ELF-1 (cell line): ENCODE measurements around the gene CREBRF.
"Not testable (repeated sequence)": the region's sequence is repeated elsewhere in the genome, so short reads cannot be mapped to it uniquely, and the experiment has no call there.

Source experiments
- DNase-seq: peaks from one replicate; pipeline ENCODE4 v3.0.0-alpha.2; 2016; ENCODE audit warnings: low read depth, low spot score

The CREBRF gene

GRCh38 chr5:173078878-173079277, 22.7 kb downstream of the CREBRF start:
- DNase-seq, result no peak

GRCh38 chr5:173089581-173089980, 33.4 kb downstream of the CREBRF start:
- no peak for DNase-seq

- DNase-seq, result no peak
Measured at GRCh38 chr5:173090639-173091038, 34.5 kb downstream of the CREBRF start.

- no peak for DNase-seq
Measured at GRCh38 chr5:173091981-173092380, 35.8 kb downstream of the CREBRF start.

GRCh38 chr5:173093606-173094005, 37.5 kb downstream of the CREBRF start:
- DNase-seq, result no peak

- DNase-seq, result no peak
Measured at GRCh38 chr5:173094012-173094661, 38.0 kb downstream of the CREBRF start.

GRCh38 chr5:173098787-173099186, 42.6 kb downstream of the CREBRF start:
- DNase-seq, result no peak

- DNase-seq, result no peak
Measured at GRCh38 chr5:173099461-173099860, 43.3 kb downstream of the CREBRF start.

GRCh38 chr5:173101245-173101644, 45.1 kb downstream of the CREBRF start:
- DNase-seq, result no peak

GRCh38 chr5:173103411-173103810, 47.3 kb downstream of the CREBRF start:
- DNase-seq, result no peak

- no peak for DNase-seq
Measured at GRCh38 chr5:173108914-173109313, 52.8 kb downstream of the CREBRF start.

GRCh38 chr5:173114536-173114935, 58.4 kb downstream of the CREBRF start:
- DNase-seq, result no peak

GRCh38 chr5:173119719-173120118, 63.6 kb downstream of the CREBRF start:
- no peak for DNase-seq

GRCh38 chr5:173123416-173123815, 67.3 kb downstream of the CREBRF start:
- DNase-seq, result no peak

- DNase-seq, result not testable (repeated sequence)
Measured at GRCh38 chr5:173132166-173132565, 76.0 kb downstream of the CREBRF start.

- no peak for DNase-seq
Measured at GRCh38 chr5:173138707-173139106, 82.6 kb downstream of the CREBRF start.

- DNase-seq, result peak; percentile 8
Measured at GRCh38 chr5:173139631-173140030, 83.5 kb downstream of the CREBRF start.

GRCh38 chr5:173140769-173141168, 84.6 kb downstream of the CREBRF start:
- no peak for DNase-seq

- DNase-seq, result no peak
Measured at GRCh38 chr5:173143567-173143966, 87.4 kb downstream of the CREBRF start.

- DNase-seq, result peak; percentile 98
Measured at GRCh38 chr5:173144200-173145176, 88.3 kb downstream of the CREBRF start, which contains the start of gene BNIP1. Gene BNIP1, plus strand, starts transcription at chr5:173144531. Its CDS starts 15 bp downstream, at chr5:173144546.

GRCh38 chr5:173148354-173148753, 92.2 kb downstream of the CREBRF start:
- DNase-seq, result no peak

- no peak for DNase-seq
Measured at GRCh38 chr5:173152547-173152946, 96.4 kb downstream of the CREBRF start.

GRCh38 chr5:173153842-173154241, 97.7 kb downstream of the CREBRF start:
- DNase-seq, result no peak
